Non-pigmented ciliary epithelial cell (primary cell): Measurements from ENCODE around the gene ARL8A.
"Not testable (repeated sequence)": the region's sequence is repeated elsewhere in the genome, so short reads cannot be mapped to it uniquely, and the experiment has no call there.

Experiments used
- DNase-seq: peaks from one replicate; pipeline ENCODE4 v3.0.0-alpha.2; 2010; ENCODE audit warnings: low read depth

ARL8A gene

DNA sequence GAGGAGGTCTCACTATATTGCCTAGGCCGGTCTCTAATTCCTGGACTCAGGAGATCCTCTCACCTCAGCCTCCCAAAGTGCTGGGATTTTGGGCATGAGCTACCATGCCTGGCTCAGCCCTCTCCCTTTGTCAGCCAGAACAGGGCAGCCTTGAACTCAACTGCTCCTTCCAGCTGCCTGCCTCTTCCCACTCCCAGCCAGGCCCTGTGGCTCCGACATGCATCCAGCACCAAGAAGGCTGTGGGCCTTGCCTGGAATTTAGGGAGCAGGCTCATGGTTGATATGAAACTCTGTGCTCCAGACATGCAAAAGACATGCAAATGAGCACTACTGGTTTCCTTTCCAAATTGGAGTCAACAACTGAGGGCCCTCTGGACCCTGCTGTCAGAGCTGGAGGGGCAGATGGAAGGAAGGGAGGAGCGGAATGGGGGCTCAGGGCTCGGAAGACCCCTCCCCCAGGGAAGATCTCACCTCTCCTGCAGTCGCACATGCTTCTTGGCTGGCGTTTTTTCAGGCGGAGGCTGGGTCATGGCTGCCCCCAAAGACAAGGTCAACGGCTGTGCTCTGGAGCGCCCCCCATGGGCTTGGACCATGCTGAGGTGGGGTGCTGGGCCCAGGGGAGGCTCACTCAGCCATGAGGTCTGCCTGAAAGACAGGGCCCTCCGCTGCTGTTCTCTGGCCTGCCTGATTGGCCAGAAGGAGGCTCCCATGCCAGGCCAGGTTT, 14.4 kb upstream of the ARL8A start:
- no peak for DNase-seq

DNA sequence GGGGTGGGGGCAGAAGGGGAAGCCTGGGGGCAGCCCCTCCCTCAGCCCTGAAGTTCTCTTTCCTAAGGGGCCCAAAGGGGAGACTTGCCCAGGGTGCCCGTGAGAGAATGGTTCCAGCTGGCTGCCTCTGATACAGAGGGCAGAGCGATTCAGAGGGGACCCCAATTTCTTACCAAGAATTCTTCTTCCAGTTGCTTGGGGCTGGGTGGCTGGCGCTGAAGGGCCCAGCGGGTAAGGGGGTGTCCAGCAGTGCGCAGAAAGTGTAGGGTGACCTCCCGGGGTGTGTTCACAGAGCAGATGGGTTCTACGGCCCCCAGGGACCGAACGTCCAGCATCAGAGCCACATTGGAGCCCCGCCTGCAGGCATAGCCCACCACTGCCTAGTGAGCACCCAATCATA, 13.4 kb upstream of the ARL8A start:
- DNase-seq: no peak

DNA sequence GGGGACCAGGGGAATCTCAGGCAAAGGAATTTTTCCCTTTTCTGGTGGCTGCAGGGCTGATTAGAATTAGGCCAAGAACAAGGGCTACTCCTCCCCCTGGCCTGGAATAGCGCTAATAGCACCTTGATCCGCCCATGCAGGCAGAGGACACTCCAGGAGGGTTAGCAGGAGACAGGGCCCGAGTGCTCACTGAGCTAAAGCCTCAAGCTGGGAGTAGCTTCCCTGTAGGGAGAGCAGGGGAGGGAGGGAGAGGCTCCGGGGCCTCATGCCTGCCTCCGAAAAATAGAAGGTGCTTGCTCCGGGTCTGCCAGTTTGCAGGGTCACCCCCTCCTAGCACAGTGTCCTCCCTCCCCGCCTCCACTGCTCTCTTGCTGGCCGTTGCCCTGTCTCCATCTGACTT, 12.1 kb upstream of the ARL8A start:
- no peak for DNase-seq

DNA sequence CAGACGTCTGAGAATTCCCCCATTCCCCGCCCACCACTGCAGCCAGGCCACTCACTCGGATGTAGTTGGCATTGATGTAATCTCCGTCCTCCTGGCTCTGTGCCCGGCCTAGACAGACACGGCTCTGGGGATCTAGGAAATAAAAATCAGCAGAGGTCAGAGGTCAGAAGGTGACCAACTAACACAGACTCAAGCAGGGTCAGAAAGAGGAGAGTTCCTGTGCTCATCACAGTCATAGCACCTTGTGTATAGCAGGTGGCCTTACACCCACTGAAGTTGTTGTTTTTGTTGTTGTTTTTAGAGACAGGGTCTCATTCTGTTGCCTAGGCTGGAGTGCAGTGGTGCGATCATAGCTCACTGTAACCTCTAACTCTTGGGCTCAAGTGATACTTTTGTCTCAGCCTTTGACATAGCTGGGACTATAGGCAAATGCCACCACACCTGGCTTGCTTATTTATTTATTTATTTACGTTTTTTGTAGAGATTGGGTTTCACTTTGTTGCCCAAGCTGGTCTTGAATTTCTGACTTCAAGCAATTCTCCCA, 11.0 kb upstream of the ARL8A start:
- DNase-seq: no peak

DNA sequence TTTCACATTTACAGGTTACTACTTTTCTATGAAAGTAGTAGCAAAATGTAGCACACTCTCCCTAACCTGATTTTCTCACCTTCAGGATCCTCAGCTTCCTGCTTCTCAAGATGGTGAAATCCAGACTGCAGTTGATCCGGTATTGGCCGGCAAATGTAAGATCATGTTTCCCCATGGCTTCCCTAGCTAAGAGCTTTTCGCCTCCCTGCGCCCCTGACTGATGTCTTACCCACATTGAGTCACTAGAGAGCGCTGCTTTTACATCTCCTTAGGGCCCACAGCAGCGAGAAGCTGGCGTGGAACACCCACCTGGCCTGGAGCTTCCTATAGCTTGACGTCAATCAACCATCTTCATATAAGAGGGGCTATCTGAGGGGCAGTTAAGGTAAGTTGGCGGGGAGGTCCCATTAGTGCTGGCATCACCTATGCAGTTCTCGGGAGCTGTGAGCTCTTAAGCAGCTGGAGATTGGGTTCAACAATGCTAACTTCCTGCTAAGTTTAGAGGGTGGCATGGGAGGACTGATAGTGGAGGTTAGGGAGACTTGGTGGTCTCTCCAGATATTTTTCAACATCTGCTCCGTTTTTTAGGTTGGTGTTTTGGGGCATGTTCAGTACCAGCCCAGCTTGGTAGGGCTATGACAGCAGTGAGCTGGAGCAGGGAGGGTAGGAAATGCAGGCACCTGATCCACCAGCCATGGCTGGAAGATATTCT, 10.4 kb upstream of the ARL8A start:
- DNase-seq: peak; percentile 30

DNA sequence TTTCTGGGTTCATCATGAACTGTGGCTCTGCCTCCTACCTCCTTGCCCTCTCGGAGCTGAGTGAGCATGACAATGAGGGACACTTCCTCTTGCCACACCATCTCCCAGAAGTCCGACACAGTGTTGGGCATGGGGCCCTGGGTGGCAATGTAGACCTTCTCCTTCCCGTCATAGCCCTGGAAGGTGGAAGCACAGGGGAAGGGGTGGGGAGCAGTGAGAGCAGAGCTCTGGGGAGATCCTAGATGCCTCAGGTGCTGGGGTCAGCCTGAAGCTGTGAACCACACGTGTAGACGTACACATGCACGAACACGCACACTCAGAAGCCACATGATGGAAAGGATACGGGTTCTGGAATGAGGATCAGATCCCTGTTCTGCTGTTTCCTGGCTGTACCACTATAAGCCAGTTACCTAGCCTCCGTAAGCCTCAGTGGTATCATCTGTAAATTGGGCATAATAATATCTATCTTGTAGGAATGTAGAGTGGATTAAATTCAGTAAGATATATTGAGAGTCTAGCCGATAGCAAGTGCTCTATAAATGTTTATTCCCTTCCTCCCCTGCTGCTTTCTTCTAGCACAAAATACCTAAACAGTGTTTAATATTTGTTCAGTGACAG, 9.7 kb upstream of the ARL8A start:
- DNase-seq: no peak

DNA sequence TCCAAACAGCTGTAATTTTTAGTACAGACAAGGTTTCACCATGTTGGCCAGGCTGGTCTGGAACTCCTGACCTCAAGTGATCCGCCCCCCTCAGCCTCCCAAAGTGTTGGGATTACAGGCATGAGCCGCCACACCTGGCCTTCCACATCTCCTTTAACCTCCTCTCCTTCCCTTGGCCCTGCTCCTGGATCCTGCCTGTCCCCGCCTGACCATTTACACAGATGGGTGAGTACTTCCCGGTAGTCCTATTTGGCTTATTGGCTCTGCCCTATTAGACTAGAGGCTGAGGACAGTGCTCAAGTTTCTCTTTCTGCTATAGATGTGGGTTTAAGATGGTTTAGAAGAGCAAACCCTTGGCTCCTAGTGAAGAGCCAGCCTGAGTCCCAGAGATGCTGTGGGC, 8.7 kb upstream of the ARL8A start:
- DNase-seq: no peak

DNA sequence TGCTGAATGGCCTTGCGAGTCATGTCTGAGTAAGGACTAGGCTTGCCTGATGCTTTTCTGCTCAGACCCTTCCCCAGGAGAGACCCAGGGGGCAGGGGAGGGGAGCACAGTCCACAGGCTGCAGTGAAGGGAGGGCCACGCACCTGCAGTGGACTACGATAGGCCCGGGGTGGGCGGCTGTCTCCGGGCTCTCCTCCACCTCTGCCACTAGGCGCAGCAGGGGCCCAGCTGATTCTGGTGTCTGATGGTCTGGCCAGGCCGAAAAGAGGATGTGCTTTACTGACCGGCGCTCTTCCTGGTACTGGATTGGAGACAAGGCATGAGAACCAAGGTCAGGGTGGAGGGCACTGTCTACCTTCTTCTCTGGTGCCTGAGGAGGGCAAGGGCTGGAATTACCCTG, 7.9 kb upstream of the ARL8A start:
- no peak for DNase-seq

DNA sequence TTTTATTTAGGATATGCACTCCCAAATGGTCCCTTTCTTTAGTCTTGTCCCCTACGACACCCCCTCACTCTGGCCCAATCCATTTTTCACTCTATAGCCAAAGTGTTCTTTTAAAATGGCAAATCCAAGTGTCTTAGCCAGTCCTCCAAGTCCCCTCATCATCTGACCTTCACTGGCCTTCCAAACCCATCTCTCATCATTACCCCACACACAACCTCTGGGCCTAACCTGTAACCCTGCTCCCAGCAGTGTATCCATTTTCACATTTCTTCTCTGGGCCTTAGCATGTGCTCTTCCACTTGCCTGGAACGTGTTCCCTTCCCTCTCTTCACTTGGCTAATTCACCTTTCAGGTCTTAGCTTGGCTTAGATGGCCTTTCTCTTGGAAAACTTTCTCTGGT, 6.5 kb upstream of the ARL8A start:
- DNase-seq: no peak

DNA sequence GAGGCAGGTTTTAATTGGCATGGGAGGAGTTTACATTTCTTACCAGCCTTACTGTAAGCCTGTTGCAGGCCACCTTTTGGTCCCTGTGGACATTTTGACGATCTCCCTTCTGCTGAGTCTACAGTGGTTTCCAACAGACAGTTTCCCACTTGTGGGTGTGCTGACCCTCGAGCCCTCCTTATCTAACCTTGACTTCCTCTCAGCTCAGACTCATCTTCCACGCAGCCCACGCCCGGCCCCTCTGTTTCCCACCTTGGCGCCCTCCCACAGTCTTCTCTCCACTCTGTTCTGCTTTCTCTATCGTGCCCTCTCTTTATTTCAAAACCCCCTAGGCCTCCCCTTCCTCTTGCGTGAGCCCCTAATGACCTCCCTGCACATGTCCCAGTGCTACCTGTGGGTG, 6.1 kb upstream of the ARL8A start:
- no peak for DNase-seq

DNA sequence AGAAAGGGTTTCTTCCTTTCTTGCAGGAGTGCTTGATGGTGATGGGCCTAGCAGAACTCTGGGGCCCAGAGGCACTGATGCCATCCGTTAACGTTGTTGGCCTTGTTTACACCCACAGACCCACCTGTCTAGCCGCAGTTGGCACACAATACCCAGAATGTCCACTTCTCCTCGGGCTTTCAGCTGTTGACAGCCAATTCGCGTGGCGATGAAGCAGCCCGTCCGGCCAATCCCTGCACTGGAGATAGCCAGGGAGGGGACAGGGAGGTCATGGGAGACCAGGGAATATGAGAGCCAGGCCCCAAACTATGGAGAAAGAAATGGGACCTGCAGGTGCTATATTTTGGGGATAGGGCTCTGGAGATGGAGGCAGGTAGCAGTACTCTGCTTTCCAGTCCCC, 5.7 kb upstream of the ARL8A start:
- DNase-seq: no peak

DNA sequence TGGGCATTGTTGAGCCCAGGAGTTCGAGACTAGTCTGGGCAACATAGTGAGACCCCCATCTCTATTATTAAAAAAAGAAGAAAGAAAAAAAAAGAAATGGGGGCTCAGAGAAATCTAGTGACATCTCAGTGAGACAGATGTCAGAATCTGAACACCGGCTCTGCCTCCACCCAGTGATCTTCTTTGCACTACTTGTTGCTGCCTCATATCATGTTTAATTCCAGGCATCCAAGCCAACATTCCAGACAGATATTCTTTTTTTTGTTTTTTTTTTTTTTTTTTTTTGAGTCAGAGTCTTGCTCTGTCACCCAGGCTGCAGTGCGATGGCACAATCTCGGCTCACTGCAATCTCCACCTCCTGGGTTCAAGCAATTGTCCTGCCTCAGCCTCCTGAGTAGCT, 5.0 kb upstream of the ARL8A start:
- DNase-seq: no peak

DNA sequence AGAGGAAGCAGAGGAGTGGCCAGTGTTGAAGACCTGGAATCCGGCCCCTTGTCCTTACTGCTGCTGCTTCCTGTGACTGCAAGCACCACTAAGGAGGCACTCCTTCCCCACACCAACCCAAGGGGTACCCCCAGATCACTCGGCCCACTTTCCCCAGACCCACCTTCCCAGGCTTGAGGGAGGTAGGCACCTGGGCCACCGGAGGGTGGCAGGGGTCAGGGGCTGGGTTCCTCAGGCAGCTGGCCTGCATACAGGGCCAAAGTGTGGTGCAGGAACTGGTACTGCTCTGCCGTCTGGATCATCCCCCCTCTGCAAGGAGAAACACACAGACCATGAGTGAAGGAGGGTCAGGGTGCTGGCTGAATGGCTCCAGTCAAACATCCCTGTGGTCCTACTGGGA, 3.9 kb upstream of the ARL8A start:
- DNase-seq: no peak

DNA sequence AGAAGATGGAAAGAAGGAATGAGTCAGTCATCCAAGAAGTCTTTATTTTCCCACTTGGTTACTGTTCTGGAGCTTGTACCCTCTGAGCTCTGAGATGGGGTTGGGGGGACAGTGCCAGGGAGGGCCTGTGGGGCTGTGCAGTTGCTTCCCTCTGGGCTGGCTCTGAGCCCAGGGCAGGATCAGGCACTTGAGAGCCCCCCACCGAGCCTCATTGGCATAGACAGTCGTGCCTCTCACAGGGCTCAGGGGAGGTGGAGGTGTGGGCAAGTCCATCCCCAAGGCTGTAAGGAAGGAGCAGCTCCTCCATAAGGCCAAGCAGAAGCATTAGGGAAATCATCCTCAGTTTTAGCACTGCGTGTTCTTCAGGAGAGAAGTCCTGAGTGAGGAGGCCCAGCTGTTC, 2.5 kb upstream of the ARL8A start:
- DNase-seq: no peak

DNA sequence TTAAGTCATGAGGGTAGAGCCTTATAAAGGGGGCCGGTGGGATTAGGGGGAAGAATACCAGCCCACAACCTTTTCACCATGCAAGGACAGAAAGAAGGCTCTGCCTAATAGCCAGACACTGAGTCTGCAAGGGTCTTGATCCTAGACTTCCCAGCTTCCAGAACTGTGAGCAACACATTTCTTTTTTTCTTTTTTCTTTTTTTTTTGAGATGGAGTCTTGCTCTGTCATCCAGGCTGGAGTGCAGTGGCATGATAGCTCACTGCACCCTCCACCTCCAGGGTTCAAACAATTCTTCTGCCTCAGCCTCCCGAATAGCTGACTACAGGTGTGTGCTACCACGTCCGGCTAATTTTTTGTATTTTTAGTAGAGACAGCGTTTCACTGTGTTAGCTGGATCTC, 1.7 kb upstream of the ARL8A start:
- no peak for DNase-seq

DNA sequence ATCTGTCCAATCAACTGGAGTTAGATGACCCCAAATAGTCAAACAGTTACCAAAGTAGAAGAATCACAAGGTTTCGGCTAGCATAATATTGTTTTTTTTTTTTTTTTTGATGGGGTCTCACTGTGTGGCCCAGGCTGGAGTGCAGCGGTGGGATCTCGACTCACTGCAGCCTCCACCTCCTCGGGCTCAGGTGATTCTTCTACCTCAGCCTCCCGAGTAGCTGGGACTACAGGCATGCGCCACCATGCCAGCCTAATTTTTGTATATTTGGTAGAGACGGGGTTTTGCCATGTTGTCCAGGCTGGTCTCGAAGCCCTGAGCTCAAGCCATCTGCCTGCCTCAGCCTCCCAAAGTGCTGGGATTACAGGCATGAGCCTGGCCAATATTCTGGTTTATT, 1.2 kb upstream of the ARL8A start:
- DNase-seq: not testable (repeated sequence)

DNA sequence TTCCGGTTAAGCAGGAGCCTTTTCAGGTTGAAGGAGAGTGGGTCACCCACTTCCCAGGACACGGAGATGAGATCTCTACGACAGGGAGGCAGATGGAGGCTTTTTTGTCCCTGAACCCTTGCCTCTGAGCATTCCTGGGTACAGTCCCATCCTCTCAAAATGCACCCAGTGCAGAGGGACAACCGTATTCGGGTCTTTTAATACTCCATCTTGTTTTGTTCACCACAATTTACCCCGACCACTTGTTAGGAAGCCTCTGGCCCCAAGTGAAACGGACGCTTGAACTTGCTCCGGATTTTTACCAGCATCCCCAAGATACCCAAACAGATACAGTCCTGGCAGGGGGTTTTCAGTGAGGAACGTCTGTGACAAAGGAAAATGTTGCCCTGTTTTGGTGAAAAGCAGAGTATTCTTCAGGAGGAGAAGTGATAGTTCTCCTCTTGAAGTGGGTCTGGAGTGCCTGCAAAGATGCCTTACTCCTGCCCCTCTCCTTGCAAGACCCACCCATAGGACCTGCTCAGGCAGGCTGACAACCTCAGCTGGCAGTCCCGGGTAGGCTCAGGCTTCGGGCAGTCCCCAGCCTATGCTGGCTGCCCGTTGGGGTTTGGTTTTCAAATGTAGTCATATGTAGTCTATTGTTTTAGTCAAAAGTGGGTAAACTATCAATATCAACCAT, 669 bp upstream of the ARL8A start:
- no peak for DNase-seq

DNA sequence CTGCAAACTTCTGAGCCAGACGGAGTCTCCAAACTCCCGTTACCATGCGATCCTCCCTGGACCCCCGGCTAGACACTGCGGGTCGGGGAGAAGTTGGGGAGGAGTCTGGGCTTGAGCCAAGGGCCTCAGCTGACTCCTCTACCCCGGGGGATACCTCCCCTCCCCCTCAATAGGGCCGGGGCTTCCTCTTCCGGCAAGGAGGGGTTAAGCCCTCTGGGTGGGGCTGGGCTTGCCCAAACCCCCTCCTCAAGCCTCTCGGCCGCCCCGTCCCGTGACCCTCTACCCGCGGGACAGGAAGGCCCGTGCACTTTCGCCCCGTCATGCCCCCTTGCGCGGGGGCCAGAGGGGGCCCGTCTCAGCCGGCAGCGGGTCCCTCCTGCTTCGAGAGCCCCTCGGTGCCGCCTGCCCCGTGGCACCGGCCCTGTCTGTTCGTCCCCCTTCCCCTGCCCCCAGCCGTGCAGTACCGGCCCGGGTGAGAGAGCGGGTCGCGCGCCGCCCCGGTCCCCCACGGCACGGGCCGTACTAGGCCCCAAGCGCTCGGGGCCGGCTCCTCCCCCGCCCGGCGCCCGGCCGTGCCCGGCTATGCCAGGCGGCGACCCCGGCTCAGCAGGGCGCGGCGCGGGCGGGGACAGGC, 652 bp downstream of the ARL8A start:
- DNase-seq: no peak

DNA sequence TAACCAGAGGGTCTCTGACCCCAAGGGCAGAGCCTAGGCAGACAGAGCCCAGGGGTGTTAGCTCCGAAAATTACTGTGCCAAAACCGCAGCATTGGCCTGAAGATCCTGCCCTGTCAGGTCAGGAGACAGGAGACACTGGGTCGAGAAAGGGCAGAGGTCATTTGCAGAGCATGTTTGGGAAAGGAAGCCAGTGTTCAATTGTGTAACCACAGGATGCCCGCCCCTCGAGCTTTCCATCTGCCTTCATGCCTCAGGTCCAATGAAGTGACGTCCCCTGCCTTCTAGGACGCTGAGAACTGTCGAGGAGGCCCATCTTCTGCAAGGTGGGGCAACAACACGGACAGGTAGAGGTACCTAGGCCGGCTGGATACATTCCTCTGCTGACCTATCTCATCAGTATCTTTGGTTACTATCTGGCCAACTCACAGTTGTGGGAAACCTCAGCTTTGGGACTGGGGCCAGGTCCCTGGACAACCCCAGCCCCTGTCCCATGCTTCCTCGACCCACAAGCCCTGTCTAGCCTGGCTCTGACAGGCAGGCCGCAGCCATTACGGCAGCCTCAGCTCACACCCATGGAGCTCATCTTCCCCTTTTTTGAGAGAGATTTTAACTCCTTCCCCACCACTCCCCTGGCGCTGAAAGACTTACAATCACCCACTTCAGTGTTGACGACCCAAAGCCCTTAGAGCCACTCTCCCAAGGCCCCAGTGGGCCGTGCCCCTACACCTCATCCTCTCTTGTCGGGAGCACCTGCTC, 1.3 kb downstream of the ARL8A start:
- no peak for DNase-seq

DNA sequence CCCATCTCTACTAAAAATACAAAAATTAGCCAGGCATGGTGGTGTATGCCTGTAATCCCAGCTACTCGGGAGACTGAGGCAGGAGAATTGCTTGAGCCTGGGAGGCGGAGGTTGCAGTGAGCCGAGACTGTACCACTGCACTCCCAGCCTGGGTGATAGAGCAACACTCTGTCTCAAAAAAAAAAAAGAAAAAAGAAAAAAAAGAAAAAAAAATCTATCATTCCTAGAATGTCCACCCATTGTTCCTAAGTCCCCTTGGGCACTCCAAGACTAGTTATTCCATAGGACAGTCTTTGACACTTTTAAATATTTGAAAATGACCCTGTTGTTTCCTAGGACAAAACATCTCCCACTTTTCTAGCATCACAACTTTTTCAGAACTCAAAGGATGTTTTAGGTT, 3.1 kb downstream of the ARL8A start:
- not testable (repeated sequence) for DNase-seq

DNA sequence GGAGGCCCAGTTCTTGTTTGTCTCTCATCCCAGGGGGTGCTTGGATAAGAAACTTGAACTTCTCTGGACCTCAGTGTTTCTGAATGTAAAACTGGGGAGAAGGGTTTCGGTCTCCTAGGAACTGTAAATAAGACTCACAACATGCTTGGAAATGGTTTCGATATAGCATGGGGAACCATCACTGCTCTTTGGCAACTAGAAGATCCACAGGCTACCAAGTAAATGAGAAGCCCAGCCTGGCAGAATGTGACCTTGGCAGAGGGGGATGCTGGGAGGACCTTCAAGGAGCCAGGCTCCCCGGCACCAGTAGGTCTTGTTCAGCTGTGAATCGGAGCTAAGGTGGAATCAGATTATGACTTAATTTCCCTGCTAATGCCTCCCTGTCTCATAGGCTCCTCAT, 3.7 kb downstream of the ARL8A start:
- DNase-seq: no peak
